Epithelial cell of proximal tubule (primary cell): ENCODE measurements around the gene HMG20A. TPM values are rescaled to one million over a fixed set of nuclear protein-coding genes. Genes with fewer than 3 reads are reported as not detected.

Source experiments
- DNase-seq: peaks from one replicate; pipeline ENCODE4 v3.0.0-alpha.2; 2011; ENCODE audit warnings: low read depth
- H3K4me3 ChIP-seq: 2 replicates; pipeline ENCODE4 v1.5.1; 2011; ENCODE audit warnings: low read depth, mild to moderate bottlenecking, low read length
- CTCF ChIP-seq: conservative IDR thresholded peaks from 2 replicates; pipeline ENCODE4 v1.5.1; 2012; ENCODE audit warnings: low read depth, mild to moderate bottlenecking, low read length
- total RNA-seq: library from RNA; depleted of rRNA; stranded (reverse); fragments of >200 nt; gene quantifications from 2 replicates; pipeline ENCODE4 v1.2.3, GENCODE V29; 2015

The HMG20A gene
- total RNA-seq, 1 donor from 2014 or later = 22.5 TPM

- TF ChIP-seq CTCF = no peak
- DNase-seq = no peak
- no peak overlapping the region for H3K4me3 ChIP-seq
Observed at GRCh38 chr15:77532067-77532710, 111.5 kb downstream of the HMG20A start.

GRCh38 chr15:77532846-77533245 is 112.2 kb downstream of the HMG20A start:
- no peak for DNase-seq
- H3K4me3 ChIP-seq = no peak overlapping the region
- no peak for TF ChIP-seq CTCF

GRCh38 chr15:77533578-77534430 is 113.1 kb downstream of the HMG20A start:
- no peak overlapping the region for H3K4me3 ChIP-seq
- DNase-seq = no peak
- TF ChIP-seq CTCF = no peak

Other genes starting within 250 kb of the HMG20A start
- gene PEAK1, start 784 bp upstream of the HMG20A start, total RNA-seq = 5.1 and 8.1 TPM in 2 replicates
- 0.14 TPM in 1 of 2 replicates, not detected in the other for gene LINGO1, start 212.0 kb downstream of the HMG20A start, total RNA-seq